ENCODE measurements around the gene KCNQ1. TPM values are rescaled to one million over a fixed set of nuclear protein-coding genes. Genes with fewer than 3 reads are reported as not detected.

KCNQ1 gene
- total RNA-seq, 1 experiment from 2014 or later: 10.7 TPM

DNA sequence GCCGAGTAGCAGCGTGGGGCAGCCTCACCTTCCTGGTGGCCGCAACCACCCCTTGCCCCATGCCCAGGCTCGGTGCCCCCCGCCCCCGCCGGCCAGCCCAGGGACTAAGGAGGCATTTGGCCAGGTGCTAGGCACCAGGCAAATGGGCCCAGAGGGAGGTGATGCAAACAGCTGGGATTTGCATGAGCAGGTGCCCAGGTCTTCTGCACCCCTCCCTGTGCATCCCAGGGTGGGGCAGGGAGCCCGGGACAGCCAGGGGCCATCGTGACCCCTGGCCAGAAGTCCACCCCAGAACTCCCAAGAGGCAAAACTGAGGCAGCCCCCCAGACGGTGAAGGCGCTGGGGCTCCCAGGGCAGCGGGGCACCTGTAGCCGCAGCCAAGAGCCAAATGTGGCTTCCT lies 18.6 kb upstream of the KCNQ1 start:
- ChIA-PET RAD21 (ENCODE audit: low non-redundant PET in 1 of 2, low total read pairs in 2 of 2, uncharacterized antibody in 2 of 2, unreplicated experiment in 2 of 2) (no interaction called here), POLR2A (no interaction called here), CTCF (interaction anchor here (1.2 to 4.4 kb wide), 4 partner anchors 106 to 465 kb away, joined by 3 to 64 read pairs (median 4); no protein-coding TSS in a partner anchor)
- no peaks in the 10 kb centered on the region for H3K36me3 ChIP-seq (ENCODE audit: control insufficient read depth in 1 of 2, insufficient read depth in 2 of 2, low read length in 2 of 2)
- no peaks in the 10 kb centered on the region for H3K79me2 ChIP-seq (ENCODE audit: insufficient read depth, low read length)
- DNase-seq (ENCODE audit: low read depth, low spot score) (no peak), ATAC-seq (no peak)
- H2AFZ ChIP-seq (ENCODE audit: low read depth, low read length, poor library complexity, severe bottlenecking): no peak overlapping the region
- TF ChIP-seq ZNF274 (IDR thresholded peaks at IDR 0.05; ENCODE audit: low read depth, low read length): no peak
- TF ChIP-seq EGR1 (IDR thresholded peaks at IDR 0.05; ENCODE audit: low read depth): no peak
- no peak for TF ChIP-seq FOSL1 (IDR thresholded peaks at IDR 0.05; ENCODE audit: low read depth)
- TF ChIP-seq ELF1 (IDR thresholded peaks at IDR 0.05; ENCODE audit: borderline replicate concordance, low read depth): no peak
- no peak for TF ChIP-seq CBX3 (IDR thresholded peaks at IDR 0.05; ENCODE audit: low read depth)
- no peak for TF ChIP-seq TCF7L2 (IDR thresholded peaks at IDR 0.05; ENCODE audit: borderline replicate concordance, extremely low read depth, insufficient read depth, insufficient read length)
- no peak for TF ChIP-seq POLR2AphosphoS5 (IDR thresholded peaks at IDR 0.05; ENCODE audit: low read depth, low read length)
- no peak for TF ChIP-seq CEBPB (IDR thresholded peaks at IDR 0.05; ENCODE audit: low read depth)
- no peak for TF ChIP-seq JUND (IDR thresholded peaks at IDR 0.05)
- TF ChIP-seq, protein P1, sequence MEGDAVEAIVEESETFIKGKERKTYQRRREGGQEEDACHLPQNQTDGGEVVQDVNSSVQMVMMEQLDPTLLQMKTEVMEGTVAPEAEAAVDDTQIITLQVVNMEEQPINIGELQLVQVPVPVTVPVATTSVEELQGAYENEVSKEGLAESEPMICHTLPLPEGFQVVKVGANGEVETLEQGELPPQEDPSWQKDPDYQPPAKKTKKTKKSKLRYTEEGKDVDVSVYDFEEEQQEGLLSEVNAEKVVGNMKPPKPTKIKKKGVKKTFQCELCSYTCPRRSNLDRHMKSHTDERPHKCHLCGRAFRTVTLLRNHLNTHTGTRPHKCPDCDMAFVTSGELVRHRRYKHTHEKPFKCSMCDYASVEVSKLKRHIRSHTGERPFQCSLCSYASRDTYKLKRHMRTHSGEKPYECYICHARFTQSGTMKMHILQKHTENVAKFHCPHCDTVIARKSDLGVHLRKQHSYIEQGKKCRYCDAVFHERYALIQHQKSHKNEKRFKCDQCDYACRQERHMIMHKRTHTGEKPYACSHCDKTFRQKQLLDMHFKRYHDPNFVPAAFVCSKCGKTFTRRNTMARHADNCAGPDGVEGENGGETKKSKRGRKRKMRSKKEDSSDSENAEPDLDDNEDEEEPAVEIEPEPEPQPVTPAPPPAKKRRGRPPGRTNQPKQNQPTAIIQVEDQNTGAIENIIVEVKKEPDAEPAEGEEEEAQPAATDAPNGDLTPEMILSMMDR (IDR thresholded peaks at IDR 0.05 in 2 of 3, conservative IDR thresholded peaks at IDR 0.05 in 1 of 3; ENCODE audit: borderline replicate concordance in 1 of 3, insufficient read depth in 1 of 3, low read depth in 2 of 3, low read length in 2 of 3): no peak
- no peak for TF ChIP-seq SIN3A (IDR thresholded peaks at IDR 0.05; ENCODE audit: low read depth)
- TF ChIP-seq REST (IDR thresholded peaks at IDR 0.05; ENCODE audit: low read depth): no peak
- TF ChIP-seq RAD21 (IDR thresholded peaks at IDR 0.05; ENCODE audit: low read depth): no peak
- TF ChIP-seq YY1 (IDR thresholded peaks at IDR 0.05; ENCODE audit: extremely low read depth, insufficient replicate concordance, low read depth, low read length): no peak
- TF ChIP-seq POLR2A (IDR thresholded peaks at IDR 0.05; ENCODE audit: borderline replicate concordance, extremely low read depth, insufficient read depth, insufficient read length): no peak
- no peaks in the 10 kb centered on the region for H4K20me1 ChIP-seq (ENCODE audit: insufficient read depth)
- no peak overlapping the region for H3K4me3 ChIP-seq (replicated peaks in 1 of 2; ENCODE audit: low read depth in 1 of 2, low read length in 2 of 2)
- H3K9me2 ChIP-seq (ENCODE audit: insufficient read depth): no peaks in the 10 kb centered on the region
- no peaks in the 10 kb centered on the region for H3K9me3 ChIP-seq (ENCODE audit: control insufficient read depth in 1 of 2, insufficient read depth in 1 of 2, low read depth in 1 of 2, low read length in 2 of 2)
- H3K9ac ChIP-seq (ENCODE audit: low read length): no peak overlapping the region
- BruUV-seq (replicated peaks): no TSS peak
- no peak overlapping the region for H3K27ac ChIP-seq (ENCODE audit: low read depth, low read length)
- intact Hi-C loops (cut with micrococcal nuclease): no loop called here
- H3K4me1 ChIP-seq (ENCODE audit: control insufficient read depth in 1 of 2, insufficient read depth in 2 of 2, low read length in 2 of 2): no peaks in the 10 kb centered on the region
- H3K27me3 ChIP-seq (ENCODE audit: insufficient read depth, low read length): no peaks in the 10 kb centered on the region
- no peak overlapping the region for H3K4me2 ChIP-seq (ENCODE audit: low read length)
